Uterus (tissue), 2 donors: ENCODE measurements around the gene AAMP.

Experiments used
- POLR2A ChIP-seq, 2 donors: fragments of 450-650 bp; IDR thresholded peaks; one replicate each; pipeline ENCODE4 v1.6.1; 2016; ENCODE audit warnings: antibody characterized with exemption in 2 of 2, mild to moderate bottlenecking in 1 of 2, moderate library complexity in 1 of 2
- TF ChIP-seq, protein P1 (sequence below), 4 experiments: fragments of 200-600 bp in 2 of 4; fragments of 450-650 bp in 2 of 4; sonication (generic) in 2 of 4; IDR thresholded peaks; one replicate each; pipeline ENCODE4 v1.5.1; 2016 to 2019; ENCODE audit warnings: antibody characterized with exemption in 4 of 4, mild to moderate bottlenecking in 2 of 4, moderate library complexity in 1 of 4

DNA sequence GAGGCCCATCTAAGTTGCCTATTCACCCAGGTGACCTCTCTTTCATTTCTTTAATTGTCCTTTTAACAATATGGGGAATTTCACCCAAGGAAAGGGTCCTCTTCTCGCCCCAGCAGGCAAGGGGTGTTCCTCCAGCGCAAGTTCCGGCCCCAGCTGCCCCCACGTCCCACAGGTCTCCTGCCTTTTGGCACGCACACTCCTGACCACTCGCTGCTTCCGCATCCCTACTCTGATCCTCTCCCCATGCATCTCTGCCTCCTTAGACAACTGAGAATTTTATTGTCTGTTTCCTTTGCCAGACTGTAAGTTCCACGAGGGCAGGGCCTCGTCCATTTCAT is 53.6 kb downstream of the AAMP start:
- TF ChIP-seq POLR2A (IDR thresholded peaks at IDR 0.05) = no peak
- TF ChIP-seq, protein P1, sequence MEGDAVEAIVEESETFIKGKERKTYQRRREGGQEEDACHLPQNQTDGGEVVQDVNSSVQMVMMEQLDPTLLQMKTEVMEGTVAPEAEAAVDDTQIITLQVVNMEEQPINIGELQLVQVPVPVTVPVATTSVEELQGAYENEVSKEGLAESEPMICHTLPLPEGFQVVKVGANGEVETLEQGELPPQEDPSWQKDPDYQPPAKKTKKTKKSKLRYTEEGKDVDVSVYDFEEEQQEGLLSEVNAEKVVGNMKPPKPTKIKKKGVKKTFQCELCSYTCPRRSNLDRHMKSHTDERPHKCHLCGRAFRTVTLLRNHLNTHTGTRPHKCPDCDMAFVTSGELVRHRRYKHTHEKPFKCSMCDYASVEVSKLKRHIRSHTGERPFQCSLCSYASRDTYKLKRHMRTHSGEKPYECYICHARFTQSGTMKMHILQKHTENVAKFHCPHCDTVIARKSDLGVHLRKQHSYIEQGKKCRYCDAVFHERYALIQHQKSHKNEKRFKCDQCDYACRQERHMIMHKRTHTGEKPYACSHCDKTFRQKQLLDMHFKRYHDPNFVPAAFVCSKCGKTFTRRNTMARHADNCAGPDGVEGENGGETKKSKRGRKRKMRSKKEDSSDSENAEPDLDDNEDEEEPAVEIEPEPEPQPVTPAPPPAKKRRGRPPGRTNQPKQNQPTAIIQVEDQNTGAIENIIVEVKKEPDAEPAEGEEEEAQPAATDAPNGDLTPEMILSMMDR (IDR thresholded peaks at IDR 0.05) = no peak
